Measurements from ENCODE around the gene RNF26.

DNA sequence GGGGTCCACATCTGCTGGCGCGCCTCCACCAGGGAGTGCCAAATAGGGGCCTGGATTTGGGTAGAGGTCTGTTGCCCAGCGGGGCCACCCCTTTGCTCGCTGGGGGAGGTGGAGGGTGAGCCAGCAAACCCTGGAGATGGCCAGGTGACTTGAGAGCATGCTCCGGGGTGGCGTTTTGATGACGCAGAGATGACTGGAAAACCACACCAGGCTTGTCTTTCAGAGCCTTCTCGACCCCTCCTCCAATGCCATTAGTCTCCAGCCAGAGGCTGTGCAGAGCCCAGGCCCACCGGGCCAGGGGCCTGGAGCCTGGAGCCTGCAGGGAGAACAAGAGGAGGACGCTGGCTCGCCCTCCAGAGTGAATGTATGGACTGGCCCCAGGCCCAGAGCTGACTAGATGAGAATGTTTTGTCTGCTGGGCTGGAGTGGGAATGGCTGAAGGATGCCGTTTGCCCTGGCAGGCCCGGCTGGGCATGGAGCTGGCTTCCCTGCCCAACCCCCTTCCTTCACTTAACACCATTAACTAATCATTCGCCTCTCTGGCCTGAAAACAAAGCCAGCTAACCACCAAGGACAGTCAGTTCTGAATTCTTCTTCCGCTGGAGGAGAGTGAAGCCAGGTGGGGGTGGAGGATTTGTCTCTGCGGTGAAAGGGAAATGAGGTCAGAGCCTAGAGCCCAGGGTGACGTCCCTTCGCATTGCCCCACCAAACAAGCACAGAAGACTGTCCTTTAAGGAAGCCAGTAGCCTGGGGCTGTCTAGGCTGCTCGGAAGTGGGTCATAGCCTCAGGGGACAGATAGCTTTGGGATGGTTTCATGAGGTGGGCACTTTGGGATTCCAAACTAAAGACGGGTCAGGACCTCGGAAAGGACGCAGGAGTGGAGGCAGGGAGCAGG is 15.8 kb upstream of the RNF26 start:
- TF ChIP-seq, protein P1, sequence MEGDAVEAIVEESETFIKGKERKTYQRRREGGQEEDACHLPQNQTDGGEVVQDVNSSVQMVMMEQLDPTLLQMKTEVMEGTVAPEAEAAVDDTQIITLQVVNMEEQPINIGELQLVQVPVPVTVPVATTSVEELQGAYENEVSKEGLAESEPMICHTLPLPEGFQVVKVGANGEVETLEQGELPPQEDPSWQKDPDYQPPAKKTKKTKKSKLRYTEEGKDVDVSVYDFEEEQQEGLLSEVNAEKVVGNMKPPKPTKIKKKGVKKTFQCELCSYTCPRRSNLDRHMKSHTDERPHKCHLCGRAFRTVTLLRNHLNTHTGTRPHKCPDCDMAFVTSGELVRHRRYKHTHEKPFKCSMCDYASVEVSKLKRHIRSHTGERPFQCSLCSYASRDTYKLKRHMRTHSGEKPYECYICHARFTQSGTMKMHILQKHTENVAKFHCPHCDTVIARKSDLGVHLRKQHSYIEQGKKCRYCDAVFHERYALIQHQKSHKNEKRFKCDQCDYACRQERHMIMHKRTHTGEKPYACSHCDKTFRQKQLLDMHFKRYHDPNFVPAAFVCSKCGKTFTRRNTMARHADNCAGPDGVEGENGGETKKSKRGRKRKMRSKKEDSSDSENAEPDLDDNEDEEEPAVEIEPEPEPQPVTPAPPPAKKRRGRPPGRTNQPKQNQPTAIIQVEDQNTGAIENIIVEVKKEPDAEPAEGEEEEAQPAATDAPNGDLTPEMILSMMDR (conservative IDR thresholded peaks at IDR 0.05), result no peak
- no peak for TF ChIP-seq ZFX (IDR thresholded peaks at IDR 0.05)
